HL-60 (cell line): Measurements from ENCODE around the gene ADAM22.

Experiments
- CTCF ChIP-seq: IDR thresholded peaks from one replicate; pipeline ENCODE4 v1.5.1; 2011; ENCODE audit warnings: low read length, control low read depth, inconsistent platforms; ENCODE audit not compliant: insufficient read depth
- POLR2AphosphoS5 ChIP-seq: IDR thresholded peaks from 2 replicates; pipeline ENCODE4 v1.6.1; 2012; ENCODE audit warnings: low read depth
- REST ChIP-seq: IDR thresholded peaks from 2 replicates; pipeline ENCODE4 v1.6.1; 2012; ENCODE audit warnings: low read depth; ENCODE audit not compliant: insufficient replicate concordance
- SPI1 ChIP-seq: IDR thresholded peaks from 2 replicates; pipeline ENCODE4 v1.6.1; 2012; ENCODE audit warnings: low read depth, mild to moderate bottlenecking, borderline replicate concordance

GRCh38 chr7:88034083-88034695 is 100.1 kb downstream of the ADAM22 start:
- TF ChIP-seq CTCF (no peak), POLR2AphosphoS5 (no peak), SPI1 (no peak), REST (no peak)
